Neuron (in vitro differentiated cells): ENCODE measurements around the gene TLN1.

Experiments
- H2AFZ ChIP-seq: one replicate; pipeline ENCODE4 v1.6.1; 2013; ENCODE audit warnings: low read depth, mild to moderate bottlenecking, inconsistent platforms, low read length, moderate library complexity
- H3K27me3 ChIP-seq: one replicate; pipeline ENCODE4 v1.6.1; 2013; ENCODE audit warnings: low read length; ENCODE audit not compliant: insufficient read depth
- H3K36me3 ChIP-seq: one replicate; pipeline ENCODE4 v1.6.1; 2013; ENCODE audit warnings: low read length; ENCODE audit not compliant: insufficient read depth
- H3K4me1 ChIP-seq: one replicate; pipeline ENCODE4 v1.6.1; 2013; ENCODE audit warnings: low read length; ENCODE audit not compliant: insufficient read depth
- H3K4me3 ChIP-seq: 2 replicates; pipeline ENCODE4 v1.5.1; 2013; ENCODE audit warnings: mild to moderate bottlenecking, low read length, moderate library complexity
- H3K9me3 ChIP-seq: one replicate; pipeline ENCODE4 v1.6.1; 2013; ENCODE audit warnings: low read length

Gene TLN1

GRCh38 chr9:35653611-35654010 lies 78.4 kb downstream of the TLN1 start:
- Histone ChIP-seq H3K4me1 (peaks cover 4% of the 10 kb centered on the region), H3K9me3 (no peaks in the 10 kb centered on the region), H3K4me3 (no peak overlapping the region), H3K27me3 (no peaks in the 10 kb centered on the region), H2AFZ (no peak overlapping the region), H3K36me3 (no peaks in the 10 kb centered on the region)

GRCh38 chr9:35652829-35653209 lies 79.2 kb downstream of the TLN1 start:
- no peaks in the 10 kb centered on the region for H3K36me3 ChIP-seq
- no peaks in the 10 kb centered on the region for H3K9me3 ChIP-seq
- no peak overlapping the region for H3K4me3 ChIP-seq
- no peak overlapping the region for H2AFZ ChIP-seq
- H3K27me3 ChIP-seq = no peaks in the 10 kb centered on the region
- H3K4me1 ChIP-seq = peaks cover 4% of the 10 kb centered on the region

- Histone ChIP-seq H3K36me3 (no peaks in the 10 kb centered on the region), H3K9me3 (no peaks in the 10 kb centered on the region), H3K4me1 (peaks cover 7% of the 10 kb centered on the region), H3K4me3 (no peak overlapping the region), H2AFZ (no peak overlapping the region), H3K27me3 (no peaks in the 10 kb centered on the region)
Observed at GRCh38 chr9:35651956-35652828, 79.8 kb downstream of the TLN1 start.

GRCh38 chr9:35650341-35651158 lies 81.4 kb downstream of the TLN1 start, which contains the start of gene SIT1:
TSS of gene SIT1 (minus strand) at chr9:35650931. CDS start at chr9:35650853, 78 bp downstream.
- Histone ChIP-seq H3K27me3 (no peaks in the 10 kb centered on the region), H3K36me3 (no peaks in the 10 kb centered on the region), H3K9me3 (no peaks in the 10 kb centered on the region), H3K4me1 (peaks cover 10% of the 10 kb centered on the region), H3K4me3 (no peak within 1 kb of the TSS), H2AFZ (no peak within 1 kb of the TSS)

- no peaks in the 10 kb centered on the region for H3K9me3 ChIP-seq
- H3K4me1 ChIP-seq = peaks cover 10% of the 10 kb centered on the region
- no peaks in the 10 kb centered on the region for H3K36me3 ChIP-seq
- H3K27me3 ChIP-seq = no peaks in the 10 kb centered on the region
- H3K4me3 ChIP-seq = no peak overlapping the region
- no peak overlapping the region for H2AFZ ChIP-seq
Observed at GRCh38 chr9:35649431-35650340, 82.3 kb downstream of the TLN1 start.
